Neutrophil (primary cell): ENCODE results near the gene TP53RK.

Experiments
- H3K27ac ChIP-seq: fragments of 200-600 bp; sonication (generic); 2 replicates; pipeline ENCODE4 v1.5.1; 2016; ENCODE audit warnings: mild to moderate bottlenecking, moderate library complexity
- H3K27me3 ChIP-seq: fragments of 200-600 bp; sonication (generic); 2 replicates; pipeline ENCODE4 v1.6.0; 2016; ENCODE audit warnings: mild to moderate bottlenecking
- H3K36me3 ChIP-seq: fragments of 200-600 bp; sonication (generic); 2 replicates; pipeline ENCODE4 v1.5.1; 2017
- H3K4me1 ChIP-seq, 2 experiments: fragments of 200-600 bp in 1 of 2; sonication (generic) in 1 of 2; 1 replicate in 1 of 2; 2 replicates in 1 of 2; pipeline versions ENCODE4 v1.5.1 to v1.6.1; 2013 to 2016; ENCODE audit warnings: low read depth in 1 of 2, low read length in 1 of 2, mild to moderate bottlenecking in 1 of 2, moderate library complexity in 1 of 2; ENCODE audit not compliant: control insufficient read depth in 1 of 2, insufficient read depth in 1 of 2
- H3K4me3 ChIP-seq, 2 experiments: fragments of 200-600 bp in 1 of 2; sonication (generic) in 1 of 2; 1 replicate in 1 of 2; 2 replicates in 1 of 2; pipeline ENCODE4 v1.5.1; 2013 to 2016; ENCODE audit warnings: low read depth in 1 of 2, low read length in 1 of 2, mild to moderate bottlenecking in 1 of 2, moderate library complexity in 1 of 2
- H3K9me3 ChIP-seq: fragments of 200-600 bp; sonication (generic); 2 replicates; pipeline ENCODE4 v1.5.1; 2016
- TF ChIP-seq, protein P1 (sequence below): fragments of 200-600 bp; sonication (generic); IDR thresholded peaks from 2 replicates; pipeline ENCODE4 v1.5.1; 2016; ENCODE audit warnings: antibody characterized with exemption

TP53RK gene

GRCh38 chr20:46663531-46663930 is 25.7 kb downstream of the TP53RK start:
- Histone ChIP-seq H3K4me1 (no peaks in the 10 kb centered on the region), H3K9me3 (no peaks in the 10 kb centered on the region), H3K36me3 (no peaks in the 10 kb centered on the region), H3K27me3 (peaks cover 4% of the 10 kb centered on the region), H3K4me3 (no peak overlapping the region), H3K27ac (no peak overlapping the region)
- TF ChIP-seq, protein P1, sequence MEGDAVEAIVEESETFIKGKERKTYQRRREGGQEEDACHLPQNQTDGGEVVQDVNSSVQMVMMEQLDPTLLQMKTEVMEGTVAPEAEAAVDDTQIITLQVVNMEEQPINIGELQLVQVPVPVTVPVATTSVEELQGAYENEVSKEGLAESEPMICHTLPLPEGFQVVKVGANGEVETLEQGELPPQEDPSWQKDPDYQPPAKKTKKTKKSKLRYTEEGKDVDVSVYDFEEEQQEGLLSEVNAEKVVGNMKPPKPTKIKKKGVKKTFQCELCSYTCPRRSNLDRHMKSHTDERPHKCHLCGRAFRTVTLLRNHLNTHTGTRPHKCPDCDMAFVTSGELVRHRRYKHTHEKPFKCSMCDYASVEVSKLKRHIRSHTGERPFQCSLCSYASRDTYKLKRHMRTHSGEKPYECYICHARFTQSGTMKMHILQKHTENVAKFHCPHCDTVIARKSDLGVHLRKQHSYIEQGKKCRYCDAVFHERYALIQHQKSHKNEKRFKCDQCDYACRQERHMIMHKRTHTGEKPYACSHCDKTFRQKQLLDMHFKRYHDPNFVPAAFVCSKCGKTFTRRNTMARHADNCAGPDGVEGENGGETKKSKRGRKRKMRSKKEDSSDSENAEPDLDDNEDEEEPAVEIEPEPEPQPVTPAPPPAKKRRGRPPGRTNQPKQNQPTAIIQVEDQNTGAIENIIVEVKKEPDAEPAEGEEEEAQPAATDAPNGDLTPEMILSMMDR, result no peak

- TF ChIP-seq, protein P1, result no peak
- Histone ChIP-seq H3K4me1 (no peaks in the 10 kb centered on the region), H3K36me3 (no peaks in the 10 kb centered on the region), H3K9me3 (no peaks in the 10 kb centered on the region), H3K4me3 (no peak overlapping the region), H3K27ac (no peak overlapping the region), H3K27me3 (peaks cover 4% of the 10 kb centered on the region)
Observed at GRCh38 chr20:46661659-46662058, 27.6 kb downstream of the TP53RK start.

DNA sequence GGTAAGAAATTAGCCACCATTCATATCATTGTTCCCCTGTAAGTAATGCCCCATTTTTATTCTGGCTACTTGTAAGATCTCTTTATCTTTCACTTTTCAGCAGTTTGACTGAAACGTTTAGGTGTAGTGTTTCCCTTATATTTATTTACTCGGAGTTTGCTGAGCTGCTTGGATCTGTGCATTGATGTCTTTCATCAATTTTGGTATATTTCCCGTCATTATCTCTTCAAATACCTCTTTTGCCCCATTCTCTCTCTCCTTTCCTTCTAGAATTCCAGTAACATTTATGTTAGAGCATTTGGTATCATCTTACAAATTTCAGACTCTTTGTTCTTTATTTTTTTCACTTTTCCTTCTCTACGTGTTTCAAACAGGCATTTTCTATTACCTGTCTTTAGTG is 28.8 kb downstream of the TP53RK start:
- Histone ChIP-seq H3K4me1 (no peaks in the 10 kb centered on the region), H3K9me3 (no peaks in the 10 kb centered on the region), H3K27me3 (peaks cover 4% of the 10 kb centered on the region), H3K36me3 (no peaks in the 10 kb centered on the region), H3K4me3 (no peak overlapping the region), H3K27ac (no peak overlapping the region)
- TF ChIP-seq, protein P1, result no peak

- Histone ChIP-seq H3K36me3 (no peaks in the 10 kb centered on the region), H3K27me3 (peaks cover 16% of the 10 kb centered on the region), H3K4me1 (no peaks in the 10 kb centered on the region), H3K4me3 (no peak overlapping the region), H3K9me3 (no peaks in the 10 kb centered on the region), H3K27ac (no peak overlapping the region)
- TF ChIP-seq, protein P1, result no peak
Observed at GRCh38 chr20:46657618-46658017, 31.6 kb downstream of the TP53RK start.

GRCh38 chr20:46657137-46657536 is 32.1 kb downstream of the TP53RK start:
- Histone ChIP-seq H3K9me3 (no peaks in the 10 kb centered on the region), H3K27ac (no peak overlapping the region), H3K4me3 (no peak overlapping the region), H3K36me3 (no peaks in the 10 kb centered on the region), H3K4me1 (no peaks in the 10 kb centered on the region), H3K27me3 (peaks cover 21% of the 10 kb centered on the region)
- TF ChIP-seq, protein P1, result no peak

GRCh38 chr20:46652699-46653098 is 36.5 kb downstream of the TP53RK start:
- Histone ChIP-seq H3K36me3 (no peaks in the 10 kb centered on the region), H3K4me1 (no peaks in the 10 kb centered on the region), H3K9me3 (no peaks in the 10 kb centered on the region), H3K27ac (no peak overlapping the region), H3K27me3 (peaks cover 63% of the 10 kb centered on the region), H3K4me3 (no peak overlapping the region)
- TF ChIP-seq, protein P1, result no peak
